ENCODE data around the gene COBL.
A peak's percentile ranks its signal among the peaks of the same experiment; 100 is the strongest.

Gene COBL

DNA sequence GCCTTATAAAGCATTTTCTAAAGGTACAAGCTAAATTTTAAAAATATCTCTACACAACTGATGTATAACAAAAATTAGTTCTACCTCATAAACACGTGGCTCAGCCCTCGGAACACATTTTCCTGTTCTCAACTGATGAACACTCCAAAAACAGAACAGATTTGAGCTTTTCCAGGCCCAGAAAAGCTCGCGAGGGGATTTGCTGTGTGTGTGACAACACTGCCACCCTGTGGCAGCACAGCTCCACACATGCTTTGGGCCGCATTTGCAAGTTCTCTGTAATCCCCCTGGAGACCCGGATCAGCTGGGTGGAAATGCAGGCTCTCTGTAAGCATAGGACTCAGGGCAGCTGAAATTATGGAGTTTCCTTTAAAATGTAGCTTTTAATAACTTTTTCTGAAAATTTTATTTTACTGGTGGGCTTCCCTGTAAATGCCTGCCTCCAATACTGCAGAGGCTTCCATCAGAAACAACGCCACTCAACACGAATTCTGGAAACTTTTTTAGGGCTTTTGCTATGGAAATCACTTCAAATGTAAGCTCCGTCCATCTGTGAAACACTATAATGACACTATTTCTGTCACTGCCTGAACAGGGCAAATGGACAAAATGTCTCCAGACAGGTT lies 155.5 kb downstream of the COBL start:
- H3K9ac ChIP-seq (ENCODE audit: low read length): no peak overlapping the region

DNA sequence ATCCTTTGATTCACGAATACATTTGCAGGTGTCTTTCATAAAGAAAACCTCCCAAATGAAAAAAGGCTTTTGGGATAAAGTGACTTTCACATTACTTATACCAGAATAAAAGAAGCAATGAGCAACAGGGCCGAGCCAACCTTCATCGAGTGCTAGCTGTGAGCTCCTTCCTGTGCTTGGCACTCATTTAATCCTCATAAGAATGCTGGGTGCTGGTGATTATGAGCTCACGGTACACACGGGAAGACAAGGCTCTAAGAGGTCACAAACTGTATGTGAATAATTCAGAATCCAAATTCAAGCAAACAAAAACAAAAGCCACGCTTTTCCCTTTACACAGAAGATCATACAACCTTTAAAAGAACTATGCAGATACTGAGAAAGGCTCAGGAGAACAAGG lies 156.2 kb downstream of the COBL start:
- H3K4me1 ChIP-seq (ENCODE audit: control insufficient read depth, low read depth, low read length): peaks cover 4% of the 10 kb centered on the region
- no peak overlapping the region for H3K27ac ChIP-seq (ENCODE audit: low read length)
- no peaks in the 10 kb centered on the region for H3K9me3 ChIP-seq (ENCODE audit: control insufficient read depth, low read depth, low read length)
- H3K27me3 ChIP-seq (ENCODE audit: control insufficient read depth, insufficient read depth, low read length): no peaks in the 10 kb centered on the region
- H3K9ac ChIP-seq (ENCODE audit: low read length): no peak overlapping the region
- no peaks in the 10 kb centered on the region for H3K36me3 ChIP-seq (ENCODE audit: control insufficient read depth, low read depth, low read length)
- no peak overlapping the region for H3K4me3 ChIP-seq (ENCODE audit: low read length)

More for the DNA sequence above, 155.5 kb downstream of the COBL start:
- Histone ChIP-seq H3K36me3 (ENCODE audit: control insufficient read depth, low read depth, low read length) (no peaks in the 10 kb centered on the region), H3K27ac (ENCODE audit: low read length) (no peak overlapping the region), H3K27me3 (ENCODE audit: control insufficient read depth, insufficient read depth, low read length) (no peaks in the 10 kb centered on the region), H3K4me3 (ENCODE audit: low read length) (no peak overlapping the region), H3K9me3 (ENCODE audit: control insufficient read depth, low read depth, low read length) (no peaks in the 10 kb centered on the region), H3K4me1 (ENCODE audit: control insufficient read depth, low read depth, low read length) (peaks cover 4% of the 10 kb centered on the region)

DNA sequence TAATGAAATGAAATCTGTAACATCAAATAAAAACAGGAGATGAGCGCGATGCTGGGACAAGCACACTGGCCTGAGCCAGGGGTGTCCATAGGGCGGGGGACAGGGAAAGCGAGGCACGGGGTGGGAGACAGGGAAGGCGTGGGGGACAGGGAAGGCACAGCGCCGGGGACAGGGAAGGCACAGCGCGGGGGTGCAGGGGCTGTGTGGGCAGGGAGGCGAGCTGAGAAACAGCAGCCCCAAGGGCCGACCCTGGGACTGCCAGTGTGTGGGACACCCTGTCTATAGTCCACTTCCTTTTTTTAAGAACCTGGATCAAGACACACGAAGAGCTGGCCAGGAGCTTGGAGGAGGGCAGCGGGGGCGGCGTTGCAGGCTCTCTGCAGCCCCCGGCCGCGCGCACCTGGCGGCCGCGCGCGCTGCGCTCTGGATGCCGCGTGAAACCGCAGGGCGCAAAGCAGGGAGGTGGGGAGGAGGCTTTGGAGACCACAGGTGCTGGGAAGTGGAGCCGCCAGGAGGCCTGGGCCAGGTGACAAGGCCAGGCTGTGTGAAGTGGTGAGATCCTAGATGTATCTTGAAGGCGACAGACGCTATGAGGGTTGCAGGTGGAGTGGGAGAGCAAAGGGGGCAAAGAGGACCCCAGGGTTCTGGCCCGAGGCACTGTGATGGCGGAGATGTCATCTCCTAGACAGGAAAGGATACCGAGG lies 157.7 kb downstream of the COBL start:
- no peaks in the 10 kb centered on the region for H3K9me3 ChIP-seq (ENCODE audit: control insufficient read depth, low read depth, low read length)
- H3K9ac ChIP-seq (ENCODE audit: low read length): no peak overlapping the region
- no peaks in the 10 kb centered on the region for H3K36me3 ChIP-seq (ENCODE audit: control insufficient read depth, low read depth, low read length)
- H3K27ac ChIP-seq (ENCODE audit: low read length): no peak overlapping the region
- peaks cover 4% of the 10 kb centered on the region for H3K4me1 ChIP-seq (ENCODE audit: control insufficient read depth, low read depth, low read length)
- no peak overlapping the region for H3K4me3 ChIP-seq (ENCODE audit: low read length)
- no peaks in the 10 kb centered on the region for H3K27me3 ChIP-seq (ENCODE audit: control insufficient read depth, insufficient read depth, low read length)

DNA sequence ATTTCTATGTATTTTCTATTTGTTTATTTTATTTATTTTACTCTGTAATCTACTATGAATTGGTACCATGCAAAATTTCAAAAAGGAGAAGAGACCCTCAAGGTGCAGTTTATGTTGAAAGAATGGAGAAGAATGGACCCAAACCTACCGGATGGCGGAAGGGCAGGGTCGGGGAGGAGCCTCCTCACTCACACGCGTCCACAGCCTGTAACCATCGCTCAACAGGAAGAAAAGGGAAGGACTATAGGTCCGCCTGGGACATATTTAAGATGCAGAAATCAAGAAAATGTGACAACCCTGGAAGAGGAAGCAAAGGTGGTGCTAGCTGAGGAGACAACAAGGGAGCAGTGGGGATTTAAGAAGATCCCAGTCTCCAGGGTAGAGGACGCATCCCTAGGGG lies 158.4 kb downstream of the COBL start:
- no peak overlapping the region for H3K9ac ChIP-seq (ENCODE audit: low read length)
- H3K4me3 ChIP-seq (ENCODE audit: low read length): no peak overlapping the region
- H3K4me1 ChIP-seq (ENCODE audit: control insufficient read depth, low read depth, low read length): peaks cover 4% of the 10 kb centered on the region
- no peaks in the 10 kb centered on the region for H3K27me3 ChIP-seq (ENCODE audit: control insufficient read depth, insufficient read depth, low read length)
- no peaks in the 10 kb centered on the region for H3K9me3 ChIP-seq (ENCODE audit: control insufficient read depth, low read depth, low read length)
- no peaks in the 10 kb centered on the region for H3K36me3 ChIP-seq (ENCODE audit: control insufficient read depth, low read depth, low read length)
- no peak overlapping the region for H3K27ac ChIP-seq (ENCODE audit: low read length)

DNA sequence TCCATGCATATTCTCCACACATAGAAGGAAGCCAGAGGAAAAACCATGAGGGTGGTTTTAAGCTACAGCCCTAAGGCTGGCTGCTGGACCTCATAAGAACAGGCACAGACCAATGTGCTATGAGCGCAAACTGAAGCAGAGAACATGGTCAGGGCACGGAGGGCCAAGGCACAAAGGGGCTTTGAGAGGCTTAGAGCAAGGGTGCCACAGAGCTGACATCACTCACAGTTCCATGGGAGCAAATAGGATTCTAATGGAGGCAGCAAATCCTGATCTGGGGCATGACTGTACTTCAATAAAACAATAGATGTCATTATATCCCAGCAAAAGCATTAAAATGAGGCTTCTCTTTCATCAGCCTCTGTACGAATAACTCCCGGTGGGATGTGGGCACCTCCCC lies 162.4 kb downstream of the COBL start:
- Histone ChIP-seq H3K36me3 (ENCODE audit: control insufficient read depth, low read depth, low read length) (no peaks in the 10 kb centered on the region), H3K27ac (ENCODE audit: low read length) (no peak overlapping the region), H3K9ac (ENCODE audit: low read length) (no peak overlapping the region), H3K9me3 (ENCODE audit: control insufficient read depth, low read depth, low read length) (no peaks in the 10 kb centered on the region), H3K4me3 (ENCODE audit: low read length) (no peak overlapping the region), H3K27me3 (ENCODE audit: control insufficient read depth, insufficient read depth, low read length) (no peaks in the 10 kb centered on the region), H3K4me1 (ENCODE audit: control insufficient read depth, low read depth, low read length) (peaks cover 7% of the 10 kb centered on the region)

DNA sequence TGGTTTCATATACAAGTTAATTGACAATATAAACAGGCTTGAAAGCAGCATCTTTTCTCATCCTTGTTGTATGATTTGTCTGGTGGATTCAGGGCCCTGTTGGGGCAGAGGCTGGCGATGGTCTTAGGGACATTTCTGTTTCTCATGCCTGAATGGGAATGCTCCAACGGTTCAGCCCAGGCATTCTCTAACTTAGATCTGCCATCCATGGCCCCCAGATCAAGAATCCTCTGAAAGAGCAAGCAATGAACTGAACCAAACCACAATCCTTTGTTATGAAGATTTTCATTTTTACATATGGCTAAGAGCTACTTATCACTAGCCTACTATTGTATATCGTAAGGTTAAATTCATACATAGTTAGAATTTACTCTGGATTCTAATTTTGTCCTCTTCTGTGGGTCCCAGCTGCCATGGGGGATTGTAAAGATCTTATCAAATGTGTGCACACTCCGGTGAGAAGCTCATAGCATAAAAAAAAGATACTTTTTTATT lies 163.9 kb downstream of the COBL start:
- no peaks in the 10 kb centered on the region for H3K9me3 ChIP-seq (ENCODE audit: control insufficient read depth, low read depth, low read length)
- no peaks in the 10 kb centered on the region for H3K27me3 ChIP-seq (ENCODE audit: control insufficient read depth, insufficient read depth, low read length)
- no peaks in the 10 kb centered on the region for H3K36me3 ChIP-seq (ENCODE audit: control insufficient read depth, low read depth, low read length)
- peaks cover 7% of the 10 kb centered on the region for H3K4me1 ChIP-seq (ENCODE audit: control insufficient read depth, low read depth, low read length)
- no peak overlapping the region for H3K4me3 ChIP-seq (ENCODE audit: low read length)
- H3K9ac ChIP-seq (ENCODE audit: low read length): peak overlapping the region; percentile 5
- H3K27ac ChIP-seq (ENCODE audit: low read length): no peak overlapping the region

DNA sequence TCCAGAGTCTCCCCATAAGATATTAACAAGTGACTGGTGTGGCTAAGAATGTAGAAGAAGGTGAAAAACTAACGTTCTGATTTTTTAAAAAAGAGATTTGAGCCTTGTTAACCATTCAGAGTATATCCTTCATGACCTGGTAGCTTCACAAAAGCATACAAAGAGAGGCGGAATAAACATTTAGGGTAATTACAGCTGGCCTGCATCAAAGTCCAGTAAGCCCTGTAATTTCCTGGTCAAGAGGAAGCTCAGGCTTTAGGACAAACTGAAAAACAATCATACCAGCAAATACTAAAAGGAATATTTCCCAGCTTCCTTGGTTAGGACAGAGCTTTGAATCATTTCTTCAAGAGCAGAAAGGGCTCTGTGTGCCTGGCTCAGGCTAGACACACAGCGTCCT lies 165.2 kb downstream of the COBL start:
- H3K36me3 ChIP-seq (ENCODE audit: control insufficient read depth, low read depth, low read length): no peaks in the 10 kb centered on the region
- no peak overlapping the region for H3K9ac ChIP-seq (ENCODE audit: low read length)
- no peak overlapping the region for H3K27ac ChIP-seq (ENCODE audit: low read length)
- peaks cover 6% of the 10 kb centered on the region for H3K9me3 ChIP-seq (ENCODE audit: control insufficient read depth, low read depth, low read length)
- peaks cover 7% of the 10 kb centered on the region for H3K4me1 ChIP-seq (ENCODE audit: control insufficient read depth, low read depth, low read length)
- no peaks in the 10 kb centered on the region for H3K27me3 ChIP-seq (ENCODE audit: control insufficient read depth, insufficient read depth, low read length)
- H3K4me3 ChIP-seq (ENCODE audit: low read length): no peak overlapping the region

DNA sequence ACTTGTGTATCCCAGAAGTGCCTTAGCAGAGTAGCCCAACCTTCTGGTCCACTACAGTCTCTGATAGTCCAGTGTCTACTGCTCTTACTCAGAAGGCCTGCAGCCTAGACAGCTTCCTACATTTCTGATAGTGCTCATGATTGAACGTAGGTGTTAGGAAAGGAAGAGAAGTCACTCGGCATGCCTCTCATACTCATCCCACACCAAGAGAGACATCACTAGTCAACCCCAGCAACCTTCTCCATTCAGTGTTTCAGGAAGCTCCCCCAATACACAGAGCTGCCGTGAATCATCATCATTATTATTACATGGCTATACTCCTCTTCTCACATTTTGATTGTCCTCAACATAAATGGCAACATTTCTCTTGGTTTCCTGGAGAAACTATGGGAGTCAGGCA lies 166.4 kb downstream of the COBL start:
- Histone ChIP-seq H3K27ac (ENCODE audit: low read length) (no peak overlapping the region), H3K36me3 (ENCODE audit: control insufficient read depth, low read depth, low read length) (no peaks in the 10 kb centered on the region), H3K27me3 (ENCODE audit: control insufficient read depth, insufficient read depth, low read length) (no peaks in the 10 kb centered on the region), H3K9me3 (ENCODE audit: control insufficient read depth, low read depth, low read length) (peaks cover 6% of the 10 kb centered on the region), H3K9ac (ENCODE audit: low read length) (no peak overlapping the region), H3K4me1 (ENCODE audit: control insufficient read depth, low read depth, low read length) (peaks cover 7% of the 10 kb centered on the region), H3K4me3 (ENCODE audit: low read length) (no peak overlapping the region)

DNA sequence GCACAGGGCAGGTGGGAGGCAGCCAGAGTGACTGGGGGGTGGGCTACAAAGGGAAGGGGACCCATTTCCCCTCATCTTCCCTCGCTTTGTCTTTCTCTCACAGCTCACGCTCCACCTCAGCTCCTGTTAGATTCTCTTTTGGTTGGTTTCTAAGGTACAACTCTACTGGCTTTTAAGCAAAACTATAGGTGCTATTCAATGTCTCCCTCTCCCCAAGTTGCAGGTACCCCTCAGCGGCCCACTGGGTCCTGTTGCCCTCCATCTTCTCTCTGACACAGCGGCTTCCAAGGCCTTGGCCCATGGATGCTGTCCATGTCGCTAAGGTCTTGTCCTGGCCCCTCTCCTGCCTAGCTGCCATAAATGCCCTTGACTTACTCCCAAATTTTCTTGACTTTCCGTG lies 168.4 kb downstream of the COBL start:
- Histone ChIP-seq H3K4me1 (ENCODE audit: control insufficient read depth, low read depth, low read length) (peaks cover 7% of the 10 kb centered on the region), H3K9me3 (ENCODE audit: control insufficient read depth, low read depth, low read length) (peaks cover 6% of the 10 kb centered on the region), H3K9ac (ENCODE audit: low read length) (no peak overlapping the region), H3K4me3 (ENCODE audit: low read length) (no peak overlapping the region), H3K36me3 (ENCODE audit: control insufficient read depth, low read depth, low read length) (no peaks in the 10 kb centered on the region), H3K27me3 (ENCODE audit: control insufficient read depth, insufficient read depth, low read length) (no peaks in the 10 kb centered on the region), H3K27ac (ENCODE audit: low read length) (no peak overlapping the region)

DNA sequence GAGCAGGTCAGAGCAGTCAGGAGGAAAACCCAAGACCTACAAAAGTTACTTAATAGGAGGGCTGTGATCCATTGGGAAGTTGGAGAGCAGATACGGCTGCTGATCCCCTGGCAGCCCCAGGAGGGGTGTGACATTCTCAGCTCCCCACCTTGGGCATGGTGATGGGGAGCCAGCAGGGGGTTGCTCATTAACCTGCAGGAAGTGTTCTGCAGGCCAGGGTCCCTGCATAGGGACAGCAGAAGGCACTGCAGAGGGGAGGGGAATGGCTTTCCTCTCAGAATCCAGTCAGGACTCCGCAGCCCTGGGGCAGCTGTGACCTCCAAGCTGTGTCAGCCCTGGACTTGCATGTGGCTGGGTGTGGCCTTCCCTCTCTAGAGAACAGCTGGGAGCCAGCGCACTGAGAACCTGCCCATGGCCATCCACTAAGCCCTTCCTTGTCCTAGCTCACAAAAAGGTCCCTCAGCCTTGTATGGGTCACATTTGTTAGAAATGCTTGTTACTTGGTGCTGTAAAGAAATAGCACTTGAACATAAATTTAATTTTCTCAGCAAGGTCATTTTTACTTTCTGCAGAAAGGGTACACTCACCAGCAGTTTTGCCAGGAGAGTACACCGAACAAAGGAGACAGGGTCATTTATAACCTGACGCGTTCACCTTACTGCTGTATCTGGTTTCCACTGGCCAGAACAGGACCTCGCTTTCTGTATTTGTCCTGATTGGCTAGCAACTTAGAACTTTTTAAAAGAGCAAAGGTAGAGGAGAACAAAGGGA lies 169.6 kb downstream of the COBL start:
- Histone ChIP-seq H3K4me1 (ENCODE audit: control insufficient read depth, low read depth, low read length) (no peaks in the 10 kb centered on the region), H3K9me3 (ENCODE audit: control insufficient read depth, low read depth, low read length) (peaks cover 6% of the 10 kb centered on the region), H3K9ac (ENCODE audit: low read length) (no peak overlapping the region), H3K36me3 (ENCODE audit: control insufficient read depth, low read depth, low read length) (no peaks in the 10 kb centered on the region), H3K4me3 (ENCODE audit: low read length) (no peak overlapping the region), H3K27me3 (ENCODE audit: control insufficient read depth, insufficient read depth, low read length) (no peaks in the 10 kb centered on the region), H3K27ac (ENCODE audit: low read length) (no peak overlapping the region)

DNA sequence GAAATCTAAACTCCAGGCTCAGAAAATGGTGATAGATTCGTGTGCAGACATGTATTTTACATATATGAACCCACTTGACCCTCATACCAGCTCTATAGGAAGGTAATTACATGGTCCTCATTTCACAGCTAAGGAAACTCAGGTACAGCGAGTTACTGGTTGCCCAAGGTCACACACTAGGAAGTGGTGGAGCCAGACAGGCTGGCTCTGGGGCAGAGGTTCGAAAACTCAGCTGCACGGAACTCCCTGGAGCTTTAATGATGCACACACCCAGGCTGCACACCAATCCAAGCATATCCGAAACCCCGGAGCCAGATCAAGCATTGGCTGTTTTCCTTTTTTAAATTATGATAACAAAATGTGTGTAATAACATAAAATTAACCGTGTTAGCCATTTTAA lies 172.4 kb downstream of the COBL start:
- Histone ChIP-seq H3K27ac (ENCODE audit: low read length) (no peak overlapping the region), H3K9ac (ENCODE audit: low read length) (no peak overlapping the region), H3K27me3 (ENCODE audit: control insufficient read depth, insufficient read depth, low read length) (no peaks in the 10 kb centered on the region), H3K4me3 (ENCODE audit: low read length) (no peak overlapping the region), H3K4me1 (ENCODE audit: control insufficient read depth, low read depth, low read length) (no peaks in the 10 kb centered on the region), H3K36me3 (ENCODE audit: control insufficient read depth, low read depth, low read length) (no peaks in the 10 kb centered on the region), H3K9me3 (ENCODE audit: control insufficient read depth, low read depth, low read length) (peaks cover 6% of the 10 kb centered on the region)

Data from iPS-18a (cell line).